ENCODE results near the gene SYNDIG1. TPM values are rescaled to one million over a fixed set of nuclear protein-coding genes. Genes with fewer than 3 reads are reported as not detected.

The SYNDIG1 gene
- polyA plus RNA-seq, 1 of the 3 experiments (the other 2 are of a cell fraction): not detected

DNA sequence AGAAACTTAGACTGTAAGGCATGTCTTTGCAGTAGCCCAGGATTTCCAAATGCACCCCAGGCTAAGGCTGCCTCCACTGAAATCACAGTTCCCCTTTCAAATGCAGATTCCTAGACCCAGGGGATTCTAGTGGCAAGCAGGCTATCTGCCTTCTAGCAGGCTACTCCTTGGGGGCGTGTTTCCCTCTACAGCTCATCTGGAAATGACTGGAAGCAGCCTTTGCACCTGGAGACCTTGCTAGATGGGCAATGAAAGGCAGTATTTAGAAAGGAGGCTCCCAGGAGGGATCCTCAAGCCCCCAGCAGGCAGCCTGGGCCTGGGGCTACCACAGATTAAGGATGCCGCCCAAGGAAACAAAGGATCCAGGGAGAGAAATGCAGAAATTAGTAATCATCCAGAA is 26.0 kb upstream of the SYNDIG1 start:
- H3K36me3 ChIP-seq (replicated peaks in 1 of 2; ENCODE audit: control insufficient read depth in 1 of 2, insufficient read depth in 2 of 2, low read length in 1 of 2): no peaks in the 10 kb centered on the region
- no peak overlapping the region for H3K4me3 ChIP-seq (ENCODE audit: low read depth in 2 of 2, low read length in 1 of 2)
- 0% methylated on average over 2 of the region's 2 CpGs for WGBS (ENCODE audit: low lambda C conversion rate)
- H3K4me1 ChIP-seq (ENCODE audit: control insufficient read depth in 1 of 2, insufficient read depth in 2 of 2, low read depth in 1 of 2, low read length in 1 of 2): no peaks in the 10 kb centered on the region
- TF ChIP-seq NFIC (IDR thresholded peaks at IDR 0.05; ENCODE audit: borderline replicate concordance): no peak
- no peak for TF ChIP-seq SMC3 (IDR thresholded peaks at IDR 0.05; ENCODE audit: low read depth, low read length)
- TF ChIP-seq EP300 (IDR thresholded peaks at IDR 0.05; ENCODE audit: borderline replicate concordance in 1 of 2, low read depth in 1 of 2, low read length in 1 of 2): no peak
- no peak for TF ChIP-seq GABPA (IDR thresholded peaks at IDR 0.05; ENCODE audit: low read depth)
- TF ChIP-seq, protein P1, sequence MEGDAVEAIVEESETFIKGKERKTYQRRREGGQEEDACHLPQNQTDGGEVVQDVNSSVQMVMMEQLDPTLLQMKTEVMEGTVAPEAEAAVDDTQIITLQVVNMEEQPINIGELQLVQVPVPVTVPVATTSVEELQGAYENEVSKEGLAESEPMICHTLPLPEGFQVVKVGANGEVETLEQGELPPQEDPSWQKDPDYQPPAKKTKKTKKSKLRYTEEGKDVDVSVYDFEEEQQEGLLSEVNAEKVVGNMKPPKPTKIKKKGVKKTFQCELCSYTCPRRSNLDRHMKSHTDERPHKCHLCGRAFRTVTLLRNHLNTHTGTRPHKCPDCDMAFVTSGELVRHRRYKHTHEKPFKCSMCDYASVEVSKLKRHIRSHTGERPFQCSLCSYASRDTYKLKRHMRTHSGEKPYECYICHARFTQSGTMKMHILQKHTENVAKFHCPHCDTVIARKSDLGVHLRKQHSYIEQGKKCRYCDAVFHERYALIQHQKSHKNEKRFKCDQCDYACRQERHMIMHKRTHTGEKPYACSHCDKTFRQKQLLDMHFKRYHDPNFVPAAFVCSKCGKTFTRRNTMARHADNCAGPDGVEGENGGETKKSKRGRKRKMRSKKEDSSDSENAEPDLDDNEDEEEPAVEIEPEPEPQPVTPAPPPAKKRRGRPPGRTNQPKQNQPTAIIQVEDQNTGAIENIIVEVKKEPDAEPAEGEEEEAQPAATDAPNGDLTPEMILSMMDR (IDR thresholded peaks at IDR 0.05): no peak
- TF ChIP-seq, protein P2, sequence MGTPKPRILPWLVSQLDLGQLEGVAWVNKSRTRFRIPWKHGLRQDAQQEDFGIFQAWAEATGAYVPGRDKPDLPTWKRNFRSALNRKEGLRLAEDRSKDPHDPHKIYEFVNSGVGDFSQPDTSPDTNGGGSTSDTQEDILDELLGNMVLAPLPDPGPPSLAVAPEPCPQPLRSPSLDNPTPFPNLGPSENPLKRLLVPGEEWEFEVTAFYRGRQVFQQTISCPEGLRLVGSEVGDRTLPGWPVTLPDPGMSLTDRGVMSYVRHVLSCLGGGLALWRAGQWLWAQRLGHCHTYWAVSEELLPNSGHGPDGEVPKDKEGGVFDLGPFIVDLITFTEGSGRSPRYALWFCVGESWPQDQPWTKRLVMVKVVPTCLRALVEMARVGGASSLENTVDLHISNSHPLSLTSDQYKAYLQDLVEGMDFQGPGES (IDR thresholded peaks at IDR 0.05; ENCODE audit: low read depth, low read length): no peak
- TF ChIP-seq MEF2A (IDR thresholded peaks at IDR 0.05; ENCODE audit: borderline replicate concordance, low read depth): no peak
- no peak for TF ChIP-seq CHD2 (IDR thresholded peaks at IDR 0.05; ENCODE audit: low read length, partially characterized antibody)
- no peaks in the 10 kb centered on the region for H3F3A ChIP-seq (replicated peaks; ENCODE audit: insufficient read depth)
- no peak overlapping the region for H3K4me2 ChIP-seq
- H3K27me3 ChIP-seq (ENCODE audit: insufficient read depth): no peaks in the 10 kb centered on the region
- CTCF ChIA-PET: interaction anchor here (0.6 kb wide), 1 partner anchor 27 kb away, joined by 3 read pairs; no protein-coding TSS in a partner anchor
- no peaks in the 10 kb centered on the region for H3K9me2 ChIP-seq
- no peak overlapping the region for H3K9ac ChIP-seq
- POLR2A ChIA-PET: no interaction called here
- no peaks in the 10 kb centered on the region for H4K20me1 ChIP-seq (ENCODE audit: insufficient read depth)
- H2AFZ ChIP-seq (ENCODE audit: low read depth): no peak overlapping the region
- H3K79me2 ChIP-seq (ENCODE audit: insufficient read depth): no peaks in the 10 kb centered on the region
- no peaks in the 10 kb centered on the region for H3K9me3 ChIP-seq
- no peak for DNase-seq
- no peak overlapping the region for H3K27ac ChIP-seq (ENCODE audit: low read depth in 2 of 2, low read length in 1 of 2)

DNA sequence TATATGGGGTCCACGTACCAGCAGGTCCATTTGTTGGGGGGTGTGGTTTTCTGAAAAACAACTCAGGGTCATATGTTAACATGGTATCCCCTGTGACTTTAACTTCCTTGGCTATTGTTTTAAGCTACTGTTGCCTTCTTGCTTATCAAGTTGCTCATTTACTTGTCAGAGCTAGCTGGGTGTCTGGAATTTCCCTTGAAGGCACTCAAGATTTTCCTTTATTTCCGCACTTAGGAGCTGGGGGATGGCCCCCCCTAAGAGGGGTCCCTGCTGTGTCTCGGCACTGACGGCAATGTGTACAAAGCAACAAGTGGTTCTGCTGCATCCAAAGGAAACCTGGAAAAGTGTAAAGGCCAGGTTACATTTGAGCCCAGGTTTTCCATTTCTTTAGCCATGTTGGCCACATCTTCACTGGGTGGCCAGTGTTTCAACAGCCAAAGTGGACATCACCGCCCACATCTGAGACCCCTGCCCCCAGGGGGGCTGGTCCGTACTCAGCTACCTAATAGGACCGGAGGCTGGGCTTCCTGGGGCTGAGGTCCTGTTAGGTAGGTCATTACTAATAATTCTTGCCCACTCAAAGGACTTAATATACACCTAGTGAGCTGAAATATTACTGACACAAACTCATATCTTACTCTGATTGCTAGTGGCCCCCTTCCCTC is 24.8 kb upstream of the SYNDIG1 start:
- H3K9ac ChIP-seq: no peak overlapping the region
- H3K4me1 ChIP-seq (ENCODE audit: control insufficient read depth in 1 of 2, insufficient read depth in 2 of 2, low read depth in 1 of 2, low read length in 1 of 2): no peaks in the 10 kb centered on the region
- H3K9me3 ChIP-seq: no peaks in the 10 kb centered on the region
- ChIA-PET POLR2A (no interaction called here), CTCF (interaction anchor here (0.7 kb wide), 1 partner anchor 338 kb away, joined by 4 read pairs; no protein-coding TSS in a partner anchor)
- H3K79me2 ChIP-seq (ENCODE audit: insufficient read depth): no peaks in the 10 kb centered on the region
- 36% methylated on average over 7 of the region's 7 CpGs for whole genome bisulfite sequencing (ENCODE audit: low lambda C conversion rate)
- no peaks in the 10 kb centered on the region for H3K27me3 ChIP-seq (ENCODE audit: insufficient read depth)
- H3K4me2 ChIP-seq: no peak overlapping the region
- H3F3A ChIP-seq (replicated peaks; ENCODE audit: insufficient read depth): no peaks in the 10 kb centered on the region
- no peaks in the 10 kb centered on the region for H3K36me3 ChIP-seq (replicated peaks in 1 of 2; ENCODE audit: control insufficient read depth in 1 of 2, insufficient read depth in 2 of 2, low read length in 1 of 2)
- no peak for DNase-seq
- H3K4me3 ChIP-seq (ENCODE audit: low read depth in 2 of 2, low read length in 1 of 2): no peak overlapping the region
- H2AFZ ChIP-seq (ENCODE audit: low read depth): no peak overlapping the region
- H4K20me1 ChIP-seq (ENCODE audit: insufficient read depth): no peaks in the 10 kb centered on the region
- H3K27ac ChIP-seq (ENCODE audit: low read depth in 2 of 2, low read length in 1 of 2): no peak overlapping the region
- no peaks in the 10 kb centered on the region for H3K9me2 ChIP-seq
- TF ChIP-seq, protein P2 (IDR thresholded peaks at IDR 0.05; ENCODE audit: low read depth, low read length): no peak
- TF ChIP-seq, protein P3, sequence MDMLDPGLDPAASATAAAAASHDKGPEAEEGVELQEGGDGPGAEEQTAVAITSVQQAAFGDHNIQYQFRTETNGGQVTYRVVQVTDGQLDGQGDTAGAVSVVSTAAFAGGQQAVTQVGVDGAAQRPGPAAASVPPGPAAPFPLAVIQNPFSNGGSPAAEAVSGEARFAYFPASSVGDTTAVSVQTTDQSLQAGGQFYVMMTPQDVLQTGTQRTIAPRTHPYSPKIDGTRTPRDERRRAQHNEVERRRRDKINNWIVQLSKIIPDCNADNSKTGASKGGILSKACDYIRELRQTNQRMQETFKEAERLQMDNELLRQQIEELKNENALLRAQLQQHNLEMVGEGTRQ (IDR thresholded peaks at IDR 0.05; ENCODE audit: borderline replicate concordance, low read depth, low read length): no peak
- TF ChIP-seq MXI1 (IDR thresholded peaks at IDR 0.05; ENCODE audit: low read depth, low read length) (no peak), RCOR1 (IDR thresholded peaks at IDR 0.05; ENCODE audit: low read length) (no peak), TAF1 (IDR thresholded peaks at IDR 0.05; ENCODE audit: borderline replicate concordance, low read depth, low read length) (no peak), EZH2phosphoT487 (IDR thresholded peaks at IDR 0.05; ENCODE audit: borderline replicate concordance, low read depth) (no peak), FOXJ3 (CRISPR knock-in tag; IDR thresholded peaks at IDR 0.05) (no peak), JUND (IDR thresholded peaks at IDR 0.05) (no peak), GATA2 (CRISPR knock-in tag; IDR thresholded peaks at IDR 0.05) (no peak), CHD2 (IDR thresholded peaks at IDR 0.05; ENCODE audit: low read length, partially characterized antibody) (no peak), RFX5 (IDR thresholded peaks at IDR 0.05; ENCODE audit: low read length) (no peak), FOXM1 (IDR thresholded peaks at IDR 0.05; ENCODE audit: low read depth) (no peak), EP300 (IDR thresholded peaks at IDR 0.05; ENCODE audit: borderline replicate concordance in 1 of 2, low read depth in 1 of 2, low read length in 1 of 2) (no peak)
- TF ChIP-seq, protein P4, sequence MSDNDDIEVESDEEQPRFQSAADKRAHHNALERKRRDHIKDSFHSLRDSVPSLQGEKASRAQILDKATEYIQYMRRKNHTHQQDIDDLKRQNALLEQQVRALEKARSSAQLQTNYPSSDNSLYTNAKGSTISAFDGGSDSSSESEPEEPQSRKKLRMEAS (IDR thresholded peaks at IDR 0.05; ENCODE audit: low read depth): no peak
- TF ChIP-seq, protein P5, sequence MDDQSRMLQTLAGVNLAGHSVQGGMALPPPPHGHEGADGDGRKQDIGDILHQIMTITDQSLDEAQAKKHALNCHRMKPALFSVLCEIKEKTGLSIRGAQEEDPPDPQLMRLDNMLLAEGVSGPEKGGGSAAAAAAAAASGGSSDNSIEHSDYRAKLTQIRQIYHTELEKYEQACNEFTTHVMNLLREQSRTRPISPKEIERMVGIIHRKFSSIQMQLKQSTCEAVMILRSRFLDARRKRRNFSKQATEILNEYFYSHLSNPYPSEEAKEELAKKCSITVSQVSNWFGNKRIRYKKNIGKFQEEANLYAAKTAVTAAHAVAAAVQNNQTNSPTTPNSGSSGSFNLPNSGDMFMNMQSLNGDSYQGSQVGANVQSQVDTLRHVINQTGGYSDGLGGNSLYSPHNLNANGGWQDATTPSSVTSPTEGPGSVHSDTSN (IDR thresholded peaks at IDR 0.05): no peak

Measured in SK-N-SH (cell line).